Kidney (tissue), 14 donors: ENCODE measurements around the gene CASKIN2. TPM values are rescaled to one million over a fixed set of nuclear protein-coding genes. Genes with fewer than 3 reads are reported as not detected.
A peak's percentile ranks its signal among the peaks of the same experiment; 100 is the strongest.

Experiments used
- DNase-seq, 5 donors: peaks; one replicate each; pipeline ENCODE4 v3.0.0-alpha.2; 2013 to 2020
- FAIRE-seq: peaks from 2 replicates; lab custom pipeline; 2012; peaks lifted over from hg19 to GRCh38; lab: Jason Lieb, UNC
- H3K27ac ChIP-seq, 2 donors: one replicate each; pipeline ENCODE4 v1.7.0; 2013; ENCODE audit warnings: low read depth in 2 of 2, low read length in 2 of 2, inconsistent platforms in 1 of 2
- H3K27me3 ChIP-seq: one replicate; pipeline ENCODE4 v1.7.1; 2013; ENCODE audit warnings: low read length, inconsistent platforms; ENCODE audit not compliant: control insufficient read depth, insufficient read depth
- H3K36me3 ChIP-seq, 3 donors: one replicate each; pipeline versions ENCODE4 v1.7.0 to v1.7.1; 2013; ENCODE audit warnings: low read length in 3 of 3, control low read depth in 1 of 3, inconsistent platforms in 1 of 3; ENCODE audit not compliant: insufficient read depth in 3 of 3, control insufficient read depth in 2 of 3
- H3K4me1 ChIP-seq, 3 donors: one replicate each; pipeline versions ENCODE4 v1.7.0 to v1.7.1; 2013; ENCODE audit warnings: low read length in 3 of 3, inconsistent platforms in 1 of 3, low read depth in 1 of 3; ENCODE audit not compliant: control insufficient read depth in 2 of 3, insufficient read depth in 2 of 3
- H3K4me3 ChIP-seq, 3 donors: one replicate each; pipeline versions ENCODE4 v1.7.0 to v1.8.1; 2013; ENCODE audit warnings: low read length in 3 of 3, control low read depth in 1 of 3, inconsistent platforms in 1 of 3
- H3K9ac ChIP-seq, 3 donors: one replicate each; pipeline versions ENCODE4 v1.7.0 to v1.7.1; 2013; ENCODE audit warnings: low read length in 3 of 3, control low read depth in 1 of 3, inconsistent platforms in 1 of 3
- H3K9me3 ChIP-seq, 3 donors: one replicate each; pipeline versions ENCODE4 v1.7.0 to v1.7.1; 2013; ENCODE audit warnings: low read length in 3 of 3, control low read depth in 1 of 3, inconsistent platforms in 1 of 3; ENCODE audit not compliant: control insufficient read depth in 2 of 3, insufficient read depth in 1 of 3
- CTCF ChIP-seq: IDR thresholded peaks from 3 replicates; pipeline ENCODE4 v1.5.1; 2012; ENCODE audit warnings: mild to moderate bottlenecking, moderate library complexity, borderline replicate concordance; ENCODE audit not compliant: insufficient read depth; ENCODE audit errors: extremely low read depth
- intact Hi-C: fragments of 100-400 bp; cut with DNase I; formaldehyde crosslinking; loops from one replicate; pipeline ENCODE4 v1.11.1; 2022
- polyA plus RNA-seq: library from polyadenylated mRNA; stranded (reverse); fragments of 350-450 nt; fragmentation: Illumina TruSeq; extraction: RNeasy Lipid Tissue Mini Kit (QIAGEN cat#74804); gene quantifications from one replicate; pipeline ENCODE4 v1.2.3, GENCODE V29; 2014; ENCODE audit warnings: low read depth, low replicate concordance; ENCODE audit not compliant: insufficient read depth
- total RNA-seq: library from RNA; stranded (reverse); fragmentation: NEBNext Ultra II Directional; extraction: Animal tissue kit (Norgen Biotek cat#: 25700); gene quantifications from one replicate; pipeline ENCODE4 v1.2.1, GENCODE V29; 2021
- donor health status: control.
- donor health status: control.
- donor health status: control.
- donor health status: control.
- donor health status: control.
- donor health status: DM: yes; HTN: yes; CAD: no.
- donor health status: Normal renal cell carcinoma (clear cell type).

Gene CASKIN2
- total and polyA plus RNA-seq, 2 donors from 2014 or later = 25.0 to 98.6 TPM

GRCh38 chr17:75551266-75551665 lies 35.9 kb upstream of the CASKIN2 start:
- TF ChIP-seq CTCF = no peak
- Histone ChIP-seq H3K27ac (peak overlapping the region; percentile 69 to 78), H3K9me3 (no peaks in the 10 kb centered on the region), H3K4me3 (no peak overlapping the region), H3K9ac (no peak overlapping the region), H3K36me3 (peaks cover 0 to 4% (median 0%) of the 10 kb centered on the region in 3 donors), H3K4me1 (peaks cover 3 to 24% (median 14%) of the 10 kb centered on the region in 3 donors), H3K27me3 (no peaks in the 10 kb centered on the region)
- intact Hi-C loops = no loop called here
- FAIRE-seq (no peak), DNase-seq (no peak)

- no peak for TF ChIP-seq CTCF
- H3K27me3 ChIP-seq = no peaks in the 10 kb centered on the region
- peak overlapping the region; percentile 90 to 97 for H3K27ac ChIP-seq
- no peak for DNase-seq
- intact Hi-C loops = no loop called here
- H3K9me3 ChIP-seq = no peaks in the 10 kb centered on the region
- peaks cover 3 to 26% (median 17%) of the 10 kb centered on the region in 3 donors for H3K4me1 ChIP-seq
- peak overlapping the region in 1 of 3 donors; percentile 67 for H3K9ac ChIP-seq
- peaks cover 0 to 4% (median 0%) of the 10 kb centered on the region in 3 donors for H3K36me3 ChIP-seq
- no peak for FAIRE-seq
- H3K4me3 ChIP-seq = no peak overlapping the region
These were observed 34.8 kb upstream of the CASKIN2 start for GRCh38 chr17:75550139-75550465.

- no peaks in the 10 kb centered on the region for H3K27me3 ChIP-seq
- DNase-seq = peak; percentile 91 to 95 (median 92)
- intact Hi-C loops = no loop called here
- H3K4me1 ChIP-seq = peaks cover 3 to 30% (median 20%) of the 10 kb centered on the region in 3 donors
- H3K27ac ChIP-seq = peak overlapping the region; percentile 90 to 97
- TF ChIP-seq CTCF = no peak
- H3K4me3 ChIP-seq = no peak overlapping the region
- no peak for FAIRE-seq
- H3K9ac ChIP-seq = peak overlapping the region in 1 of 3 donors; percentile 67
- no peaks in the 10 kb centered on the region for H3K9me3 ChIP-seq
- H3K36me3 ChIP-seq = peaks cover 0 to 4% (median 0%) of the 10 kb centered on the region in 3 donors
These were observed 34.2 kb upstream of the CASKIN2 start for GRCh38 chr17:75549246-75550138.
